Astrocyte of the hippocampus (primary cell): ENCODE data around the gene PDE3B.
A peak's percentile ranks its signal among the peaks of the same experiment; 100 is the strongest.
"Not testable (repeated sequence)": the region's sequence is repeated elsewhere in the genome, so short reads cannot be mapped to it uniquely, and the experiment has no call there.

Source experiments
- DNase-seq: peaks from one replicate; pipeline ENCODE4 v3.0.0; 2011; ENCODE audit warnings: low read depth, low spot score

The PDE3B gene

DNA sequence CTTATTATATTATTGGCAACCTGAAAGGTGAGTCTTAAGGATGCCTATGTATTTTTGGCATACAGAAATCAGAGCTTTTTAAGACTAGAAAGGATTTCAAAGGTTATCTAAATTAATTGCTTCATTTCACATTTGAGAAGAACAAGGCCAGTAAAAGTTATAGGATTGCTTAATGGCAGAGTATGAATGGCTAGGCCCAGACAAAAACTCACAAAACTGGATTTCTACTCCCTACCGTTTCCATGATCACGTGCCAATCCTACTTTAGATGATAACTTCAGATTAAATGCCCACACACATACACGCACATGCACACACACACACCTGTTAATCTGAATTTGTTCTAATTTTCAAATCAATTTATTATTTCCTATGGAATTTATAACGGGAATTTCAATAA lies 1.8 kb upstream of the PDE3B start:
- DNase-seq: no peak

DNA sequence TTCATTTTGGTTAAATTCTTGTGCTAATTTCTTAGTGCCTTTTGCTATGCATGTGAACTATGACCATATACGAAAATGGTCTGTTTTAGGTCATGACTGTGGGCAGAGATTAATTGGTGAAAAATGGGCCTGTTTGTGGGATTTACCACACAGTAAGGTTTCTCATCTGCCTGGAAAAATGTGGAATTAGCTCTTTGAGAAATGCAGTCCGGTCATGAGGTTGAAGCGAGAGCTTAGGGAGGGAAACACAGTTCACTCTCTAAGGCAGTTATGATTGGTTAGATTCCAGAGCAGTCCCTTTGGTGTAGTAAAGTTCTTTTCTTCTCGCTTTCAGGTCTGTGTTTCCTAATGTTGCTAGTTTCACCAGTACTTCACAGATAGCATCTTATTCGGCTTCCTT lies 1.2 kb upstream of the PDE3B start:
- no peak for DNase-seq

DNA sequence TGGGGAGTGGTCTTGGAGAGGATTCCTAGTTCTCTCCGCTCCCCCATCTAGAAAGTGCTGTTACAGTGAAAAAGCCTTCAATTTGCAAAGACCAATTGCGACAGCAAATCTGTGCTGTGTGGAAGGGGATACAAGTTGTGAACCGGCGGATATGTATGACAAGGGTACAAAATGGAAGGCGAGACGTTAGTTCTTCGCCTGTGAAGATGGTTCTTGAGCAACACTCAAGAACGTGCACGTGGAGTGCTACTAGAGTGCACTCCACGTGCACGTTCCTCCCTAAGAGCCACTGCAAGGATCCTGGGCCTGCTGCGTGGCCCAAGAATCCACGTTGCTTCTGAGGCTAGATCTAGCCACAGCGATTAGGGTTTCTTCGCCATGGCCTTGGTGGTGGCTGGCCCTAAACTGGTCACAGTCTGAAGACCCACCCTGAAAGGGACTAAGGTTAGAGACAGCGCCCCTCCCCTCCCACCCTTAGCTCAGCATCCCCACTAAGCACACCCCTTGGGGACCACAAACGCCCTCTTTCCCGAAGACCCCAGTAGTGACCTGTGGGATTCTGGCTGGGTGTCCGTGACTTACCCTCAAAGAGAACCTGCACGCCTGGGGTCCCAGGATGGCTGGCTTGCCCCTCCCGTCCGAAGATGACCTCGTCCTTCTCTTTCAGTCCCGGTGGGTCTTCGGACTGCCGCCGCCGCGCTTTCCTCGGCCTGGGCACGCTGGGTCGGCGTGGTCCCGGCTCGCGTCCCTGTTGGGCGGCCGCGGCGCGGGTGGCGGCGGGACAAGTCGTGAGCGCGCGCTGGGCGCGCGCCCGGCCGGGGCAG lies 519 bp upstream of the PDE3B start:
- DNase-seq: no peak

DNA sequence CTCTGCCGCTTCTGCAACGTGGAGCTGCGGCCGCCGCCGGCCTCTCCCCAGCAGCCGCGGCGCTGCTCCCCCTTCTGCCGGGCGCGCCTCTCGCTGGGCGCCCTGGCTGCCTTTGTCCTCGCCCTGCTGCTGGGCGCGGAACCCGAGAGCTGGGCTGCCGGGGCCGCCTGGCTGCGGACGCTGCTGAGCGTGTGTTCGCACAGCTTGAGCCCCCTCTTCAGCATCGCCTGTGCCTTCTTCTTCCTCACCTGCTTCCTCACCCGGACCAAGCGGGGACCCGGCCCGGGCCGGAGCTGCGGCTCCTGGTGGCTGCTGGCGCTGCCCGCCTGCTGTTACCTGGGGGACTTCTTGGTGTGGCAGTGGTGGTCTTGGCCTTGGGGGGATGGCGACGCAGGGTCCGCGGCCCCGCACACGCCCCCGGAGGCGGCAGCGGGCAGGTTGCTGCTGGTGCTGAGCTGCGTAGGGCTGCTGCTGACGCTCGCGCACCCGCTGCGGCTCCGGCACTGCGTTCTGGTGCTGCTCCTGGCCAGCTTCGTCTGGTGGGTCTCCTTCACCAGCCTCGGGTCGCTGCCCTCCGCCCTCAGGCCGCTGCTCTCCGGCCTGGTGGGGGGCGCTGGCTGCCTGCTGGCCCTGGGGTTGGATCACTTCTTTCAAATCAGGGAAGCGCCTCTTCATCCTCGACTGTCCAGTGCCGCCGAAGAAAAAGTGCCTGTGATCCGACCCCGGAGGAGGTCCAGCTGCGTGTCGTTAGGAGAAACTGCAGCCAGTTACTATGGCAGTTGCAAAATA lies 816 bp downstream of the PDE3B start:
- DNase-seq: peak; percentile 74

DNA sequence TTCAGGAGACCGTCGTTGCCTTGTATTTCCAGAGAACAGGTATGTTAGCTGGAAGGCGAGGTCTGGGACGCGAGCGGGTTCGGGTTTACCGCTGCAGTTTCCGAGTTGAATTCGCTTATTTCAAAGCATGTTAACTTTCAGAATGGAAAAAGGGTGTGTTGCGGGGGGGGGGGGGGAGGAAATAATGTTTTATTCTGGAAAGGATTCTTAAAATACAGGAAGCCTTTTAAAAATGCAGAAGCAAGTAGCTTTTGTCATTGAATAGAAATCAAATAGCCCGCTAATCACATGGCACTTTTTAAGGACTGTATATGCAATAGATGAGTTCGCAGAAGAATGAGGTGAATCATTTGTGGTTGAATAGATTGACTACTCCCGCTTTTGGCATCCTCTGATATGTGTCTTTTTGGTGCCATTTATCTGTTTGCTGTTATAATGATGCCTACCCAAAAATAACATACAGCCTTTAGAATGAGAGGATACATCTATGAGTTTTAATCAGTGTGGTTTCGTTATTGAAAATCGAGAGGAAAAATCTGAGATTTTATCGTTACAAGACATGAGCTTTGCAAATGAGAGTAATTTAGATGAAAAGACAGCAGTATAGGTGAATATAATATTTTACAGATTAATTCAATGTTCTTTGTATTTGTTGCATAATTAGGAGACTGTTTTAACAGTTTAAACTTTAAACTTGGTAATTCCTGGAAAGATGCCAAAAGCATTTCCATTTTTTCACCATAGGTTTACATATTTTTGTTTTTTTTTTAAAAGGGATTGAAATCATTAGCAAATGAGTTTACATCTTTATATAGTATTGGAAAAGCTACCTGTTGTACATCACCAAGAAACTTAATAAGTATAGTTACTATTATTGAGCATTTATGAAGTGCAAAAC lies 1.7 kb downstream of the PDE3B start:
- DNase-seq: peak; percentile 24

DNA sequence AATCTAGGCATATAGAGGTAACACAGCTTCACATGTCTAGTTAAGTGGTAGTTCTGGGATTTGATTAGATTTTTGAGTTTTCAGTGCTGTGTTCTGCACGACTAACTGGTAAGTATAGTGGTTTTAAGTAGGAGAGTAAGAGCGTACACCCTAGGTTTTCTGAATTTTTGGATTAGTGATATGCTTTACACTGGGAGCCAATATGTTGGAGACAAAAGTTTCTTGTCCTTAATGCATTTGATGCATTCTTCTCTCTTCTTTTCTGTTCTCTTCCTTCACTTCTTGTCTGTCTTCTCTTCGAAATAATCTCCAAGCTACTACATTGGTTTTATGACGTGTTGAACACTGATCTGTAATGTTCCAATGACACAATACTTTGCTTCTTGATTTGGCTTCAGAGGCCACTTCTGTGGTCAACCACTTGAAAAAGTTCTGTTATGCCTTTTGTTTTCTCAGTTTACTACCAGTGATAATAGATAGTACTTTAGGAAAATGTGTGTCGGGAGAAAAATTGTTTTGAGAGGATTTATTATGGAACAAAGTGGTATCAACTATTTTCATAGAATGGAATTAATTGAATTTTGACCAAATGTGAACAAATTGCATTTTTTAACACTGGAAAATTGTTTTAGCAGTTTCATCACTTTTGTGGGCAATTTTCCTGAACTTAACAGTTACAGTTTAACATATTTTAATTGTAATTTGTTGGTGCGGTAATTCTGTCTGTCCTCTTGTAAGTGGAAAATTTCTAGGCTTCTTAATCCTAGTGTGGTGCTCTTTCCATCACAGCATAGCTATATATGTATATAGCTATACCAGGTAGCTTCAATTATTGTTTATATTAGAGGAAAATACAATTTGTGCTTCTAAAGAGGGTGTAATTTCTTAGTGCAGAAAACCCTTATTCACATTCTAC lies 2.6 kb downstream of the PDE3B start:
- DNase-seq: no peak

DNA sequence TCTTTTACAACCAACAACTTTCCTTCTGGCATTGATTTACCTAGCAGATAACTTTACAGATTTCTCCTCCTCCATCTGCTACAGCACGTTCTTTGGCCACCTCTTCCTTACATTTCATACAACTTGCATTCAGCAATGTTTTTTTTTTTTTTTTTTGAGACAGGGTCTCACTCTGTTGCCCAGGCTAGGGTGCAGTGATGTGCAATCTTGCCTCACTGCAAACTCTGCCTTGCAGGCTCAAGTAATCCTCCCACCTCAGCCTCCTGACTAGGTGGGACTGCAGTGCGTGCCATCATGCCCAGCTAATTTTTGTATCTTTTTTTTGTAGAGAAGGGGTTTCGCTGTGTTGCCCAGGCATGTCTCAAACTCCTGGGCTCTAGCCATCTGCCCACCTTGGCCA lies 6.5 kb downstream of the PDE3B start:
- DNase-seq: no peak

DNA sequence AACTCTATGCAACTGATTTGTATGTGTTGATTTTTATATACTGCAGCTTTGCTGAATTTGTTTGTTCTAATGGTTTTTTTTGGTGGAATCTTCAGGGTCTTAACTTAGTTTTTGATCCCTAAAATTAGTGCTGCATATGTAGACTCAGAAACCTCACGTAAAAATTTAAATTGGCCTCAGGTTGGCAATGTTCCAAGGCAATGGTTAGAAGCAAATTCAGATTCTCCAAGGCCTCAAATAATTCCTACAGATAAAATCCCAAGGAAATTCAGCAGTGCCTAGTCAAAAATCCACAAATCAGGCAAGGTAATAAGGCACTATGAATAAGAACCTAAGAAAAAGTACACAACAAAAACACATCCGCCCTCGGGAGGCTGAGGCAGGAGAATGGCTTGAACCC lies 9.5 kb downstream of the PDE3B start:
- no peak for DNase-seq

DNA sequence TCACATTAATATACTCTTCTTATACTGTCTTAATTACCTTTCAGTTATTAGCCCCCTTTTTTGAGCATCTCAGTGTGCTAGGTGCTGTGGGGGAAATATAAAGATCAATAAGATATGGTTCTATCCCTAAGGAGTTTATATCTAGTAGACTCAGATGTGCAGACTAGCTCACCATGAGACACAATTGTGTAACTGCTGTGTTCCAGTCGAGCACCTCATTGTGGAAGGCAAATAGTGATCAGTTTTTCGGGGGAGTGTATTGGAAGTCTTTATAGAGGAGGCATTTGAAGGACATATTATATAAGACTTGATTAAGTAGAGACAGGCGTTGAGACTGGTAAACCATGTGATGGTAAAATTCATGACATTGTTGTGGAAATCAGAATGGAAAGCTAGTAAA lies 11.8 kb downstream of the PDE3B start:
- DNase-seq: no peak

DNA sequence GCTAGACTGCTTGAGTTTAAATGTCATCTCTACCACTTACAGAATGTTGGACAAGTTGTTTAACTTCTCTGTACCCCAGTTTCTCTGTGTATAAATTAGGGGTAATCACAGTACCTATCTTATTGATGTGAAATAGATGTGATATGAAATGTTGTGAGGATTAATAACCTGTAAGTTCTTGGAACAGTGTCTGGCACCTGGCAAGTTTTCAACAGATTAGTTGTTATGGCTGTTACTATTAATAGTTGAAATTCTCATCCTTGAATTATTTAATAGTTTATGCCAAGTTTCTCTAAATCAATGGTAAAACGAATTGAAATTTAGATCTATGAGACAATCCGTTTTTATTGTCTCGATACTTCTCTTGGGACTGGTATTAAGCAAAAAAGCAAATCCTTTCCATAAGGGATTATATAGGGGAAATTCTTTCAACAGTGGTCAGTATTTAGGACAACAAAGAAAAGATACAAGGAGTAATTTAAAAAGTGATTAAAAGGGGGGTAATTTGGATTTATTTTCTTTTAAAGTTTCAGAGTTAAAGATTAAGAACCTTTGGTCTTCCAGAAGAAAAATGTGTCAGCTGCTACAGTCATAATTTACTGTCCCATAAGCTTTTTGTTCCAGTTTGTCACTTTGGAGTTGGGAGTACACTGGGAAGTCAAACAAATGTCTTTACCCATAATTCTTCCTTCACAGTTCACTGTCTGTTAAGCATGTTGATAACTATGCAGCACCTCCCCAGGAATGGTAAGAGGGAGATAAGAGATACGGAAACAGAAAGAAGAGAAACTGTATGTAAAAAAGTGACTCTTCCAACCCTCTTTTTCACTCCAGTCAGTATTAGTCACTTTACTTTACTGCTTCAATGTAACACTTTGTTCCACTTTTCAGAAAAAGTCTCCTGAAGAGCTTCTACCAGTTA lies 13.2 kb downstream of the PDE3B start:
- no peak for DNase-seq

DNA sequence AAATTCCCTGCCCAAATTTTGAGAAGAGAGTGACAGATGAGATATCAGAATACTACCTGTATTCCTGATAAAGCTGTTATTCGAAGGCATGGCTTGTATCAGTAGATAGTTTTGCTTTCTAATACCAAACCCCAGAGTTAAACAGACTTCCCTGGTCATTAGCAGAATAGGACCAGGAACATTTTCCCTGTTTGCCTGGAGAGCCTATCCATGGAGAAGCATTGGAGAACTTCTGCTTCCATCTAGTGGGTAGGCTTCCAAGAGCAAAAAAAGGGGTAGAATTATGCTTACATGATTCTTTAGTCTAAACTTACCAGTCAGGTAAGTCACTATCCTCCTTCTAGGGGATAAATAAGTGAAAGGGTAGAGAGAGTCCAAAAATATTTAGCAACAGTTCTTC lies 14.2 kb downstream of the PDE3B start:
- no peak for DNase-seq

DNA sequence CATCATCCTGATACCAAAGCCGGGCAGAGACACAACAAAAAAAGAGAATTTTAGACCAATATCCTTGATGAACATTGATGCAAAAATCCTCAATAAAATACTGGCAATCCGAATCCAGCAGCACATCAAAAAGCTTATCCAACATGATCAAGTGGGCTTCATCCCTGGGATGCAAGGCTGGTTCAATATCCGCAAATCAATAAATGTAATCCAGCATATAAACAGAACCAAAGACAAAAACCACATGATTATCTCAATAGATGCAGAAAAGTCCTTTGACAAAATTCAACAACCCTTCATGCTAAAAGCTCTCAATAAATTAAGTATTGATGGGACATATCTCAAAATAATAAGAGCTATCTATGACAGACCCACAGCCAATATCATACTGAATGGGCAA lies 21.3 kb downstream of the PDE3B start:
- not testable (repeated sequence) for DNase-seq

DNA sequence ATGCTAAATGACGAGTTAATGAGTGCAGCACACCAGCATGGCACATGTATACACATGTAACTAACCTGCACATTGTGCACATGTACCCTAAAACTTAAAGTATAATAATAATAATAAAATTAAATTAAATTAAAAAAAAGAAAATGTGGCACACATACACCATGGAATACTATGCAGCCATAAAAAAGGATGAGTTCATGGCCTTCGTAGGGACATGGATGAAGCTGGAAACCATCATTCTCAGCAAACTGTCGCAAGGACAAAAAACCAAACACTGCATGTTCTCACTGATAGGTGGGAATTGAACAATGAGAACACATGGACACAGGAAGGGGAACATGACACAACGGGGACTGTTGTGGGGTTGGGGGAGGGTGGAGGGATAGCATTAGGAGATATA lies 23.7 kb downstream of the PDE3B start:
- DNase-seq: not testable (repeated sequence)

DNA sequence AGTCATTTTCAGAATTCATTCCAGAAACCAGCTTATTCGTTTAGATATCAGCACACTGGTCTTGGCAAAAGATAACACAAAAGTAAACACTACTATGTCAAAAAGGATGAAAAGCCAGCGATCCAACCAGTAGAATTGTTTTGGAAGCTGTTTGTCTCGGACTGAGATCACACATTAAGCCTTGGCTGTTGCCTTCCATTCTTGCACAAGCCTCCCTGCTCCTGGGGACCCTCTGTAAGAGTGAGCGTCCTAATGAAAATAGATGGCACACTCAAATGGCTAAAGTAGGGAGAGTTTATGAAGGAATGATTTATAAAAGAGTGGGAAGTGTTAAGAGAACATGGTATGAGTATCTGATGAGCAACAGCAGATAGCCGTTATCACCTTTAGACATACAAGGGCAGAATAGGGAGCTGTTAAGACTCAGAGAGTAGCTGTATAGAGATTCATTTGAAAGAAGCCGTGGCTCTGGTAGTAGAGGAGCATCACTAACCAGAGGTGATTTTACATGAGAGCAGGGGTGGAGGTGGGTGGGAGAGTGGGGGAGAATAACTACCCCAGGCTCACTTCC lies 25.2 kb downstream of the PDE3B start:
- no peak for DNase-seq

DNA sequence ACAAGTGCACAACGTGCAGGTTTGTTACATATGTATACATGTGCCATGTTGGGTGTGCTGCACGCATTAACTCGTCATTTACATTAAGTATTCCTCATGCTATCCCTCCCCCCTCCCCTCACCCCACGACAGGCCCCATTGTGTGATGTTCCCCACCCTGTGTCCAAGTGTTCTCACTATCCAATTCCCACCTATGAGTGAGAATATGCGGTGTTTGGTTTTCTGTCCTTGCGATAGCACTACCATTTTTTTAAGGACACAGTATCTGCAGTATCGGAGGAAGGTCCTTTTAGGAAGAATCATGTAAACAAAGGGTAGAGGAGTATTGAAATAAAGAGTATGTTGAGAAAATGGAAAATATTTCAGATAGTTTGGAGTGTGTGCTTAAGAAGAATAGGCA lies 25.9 kb downstream of the PDE3B start:
- DNase-seq: no peak

DNA sequence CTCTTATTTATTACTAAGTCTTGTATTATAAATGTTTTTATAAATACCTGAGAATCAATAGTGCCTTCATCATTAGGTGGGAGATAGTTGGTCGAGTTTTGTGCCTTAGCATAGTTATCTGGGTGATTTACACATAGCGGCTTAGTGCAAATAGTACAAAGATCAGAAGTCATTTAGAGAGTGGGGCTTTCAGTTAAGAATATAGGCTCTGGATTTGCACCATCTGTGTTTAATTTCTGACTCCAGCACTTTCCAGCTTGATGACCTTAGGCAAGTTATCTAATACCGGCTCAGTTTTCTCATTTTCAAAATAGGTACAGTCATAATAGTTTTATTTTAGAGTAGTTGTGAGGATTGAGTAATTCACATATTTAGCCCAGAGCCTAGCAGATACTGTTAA lies 26.4 kb downstream of the PDE3B start:
- DNase-seq: no peak

DNA sequence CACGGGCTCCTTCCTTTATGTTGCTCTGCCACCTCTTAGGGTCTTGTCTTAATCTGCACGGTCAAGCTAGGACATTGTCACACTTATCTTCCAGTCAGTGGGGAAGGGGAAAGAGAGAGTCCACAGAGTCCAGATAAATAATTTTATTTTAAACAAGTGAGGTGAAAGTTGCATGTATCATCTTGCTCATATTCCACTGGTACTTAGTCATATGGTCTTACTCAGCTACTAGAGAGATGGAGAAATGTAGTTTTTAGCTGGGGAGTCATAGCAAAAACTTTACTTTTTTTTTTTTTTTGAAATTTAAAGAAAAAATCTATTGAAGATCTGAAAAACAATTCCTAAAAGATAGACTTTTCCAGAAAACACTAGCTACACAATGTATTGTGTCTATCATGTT lies 29.0 kb downstream of the PDE3B start:
- no peak for DNase-seq

DNA sequence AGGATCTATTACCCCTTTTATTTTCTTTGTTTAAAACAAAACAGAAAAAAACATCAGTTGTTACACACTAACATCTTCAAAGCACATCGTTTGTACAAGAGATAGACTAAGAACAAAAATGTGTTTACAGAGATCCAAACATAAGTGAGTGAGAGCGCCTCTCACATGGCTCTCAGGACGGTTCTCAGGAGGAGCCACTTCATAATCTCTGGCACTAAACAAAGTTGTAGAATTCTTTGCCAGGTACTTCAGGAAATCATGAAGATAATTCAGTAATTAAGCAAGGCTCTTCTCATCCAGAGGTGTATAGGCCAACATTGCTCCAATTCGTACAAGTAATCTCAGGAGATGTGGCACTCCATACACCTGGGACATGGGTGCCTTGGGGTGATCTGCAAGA lies 29.8 kb downstream of the PDE3B start:
- no peak for DNase-seq

DNA sequence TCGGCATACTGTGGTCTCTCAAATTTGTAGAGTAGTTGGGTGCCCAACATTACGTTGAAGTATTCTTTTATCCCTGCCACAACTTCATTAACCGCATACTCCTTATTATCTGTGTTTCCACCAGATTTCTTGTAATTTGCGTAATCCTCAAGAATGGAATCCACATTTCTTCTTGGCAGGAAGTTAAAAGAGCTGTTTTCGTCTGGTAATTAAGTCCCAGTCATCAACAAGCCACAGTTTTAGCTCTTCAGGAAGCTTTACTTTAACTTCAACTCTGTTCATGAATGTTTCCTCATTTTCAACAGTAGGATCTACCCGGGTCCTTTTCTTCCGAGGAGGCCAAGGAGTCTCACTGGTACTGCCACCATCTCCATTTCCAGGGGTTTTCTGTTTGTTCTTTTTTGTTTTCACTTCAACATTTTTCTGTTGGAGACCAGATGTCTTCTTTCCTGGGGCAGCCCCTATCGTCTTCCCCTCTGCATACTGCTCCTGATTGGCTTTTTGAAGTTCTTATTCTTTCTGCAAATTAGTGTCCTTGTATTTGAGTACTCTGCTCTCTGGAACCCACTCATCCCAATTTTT lies 30.3 kb downstream of the PDE3B start:
- DNase-seq: no peak
